Body of pancreas (tissue), 4 donors: ENCODE results near the gene LANCL3.

Experiments
- POLR2A ChIP-seq, 3 donors: fragments of 450-650 bp; IDR thresholded peaks; one replicate each; pipeline ENCODE4 v1.6.1; 2016; ENCODE audit warnings: antibody characterized with exemption in 3 of 3, mild to moderate bottlenecking in 2 of 3
- TF ChIP-seq, protein P1 (sequence below), 7 experiments: fragments of 450-650 bp in 4 of 7; fragments of 200-600 bp in 3 of 7; sonication (generic) in 3 of 7; IDR thresholded peaks; one replicate each; pipeline ENCODE4 v1.5.1; 2016 to 2019; ENCODE audit warnings: antibody characterized with exemption in 7 of 7

- TF ChIP-seq, protein P1, sequence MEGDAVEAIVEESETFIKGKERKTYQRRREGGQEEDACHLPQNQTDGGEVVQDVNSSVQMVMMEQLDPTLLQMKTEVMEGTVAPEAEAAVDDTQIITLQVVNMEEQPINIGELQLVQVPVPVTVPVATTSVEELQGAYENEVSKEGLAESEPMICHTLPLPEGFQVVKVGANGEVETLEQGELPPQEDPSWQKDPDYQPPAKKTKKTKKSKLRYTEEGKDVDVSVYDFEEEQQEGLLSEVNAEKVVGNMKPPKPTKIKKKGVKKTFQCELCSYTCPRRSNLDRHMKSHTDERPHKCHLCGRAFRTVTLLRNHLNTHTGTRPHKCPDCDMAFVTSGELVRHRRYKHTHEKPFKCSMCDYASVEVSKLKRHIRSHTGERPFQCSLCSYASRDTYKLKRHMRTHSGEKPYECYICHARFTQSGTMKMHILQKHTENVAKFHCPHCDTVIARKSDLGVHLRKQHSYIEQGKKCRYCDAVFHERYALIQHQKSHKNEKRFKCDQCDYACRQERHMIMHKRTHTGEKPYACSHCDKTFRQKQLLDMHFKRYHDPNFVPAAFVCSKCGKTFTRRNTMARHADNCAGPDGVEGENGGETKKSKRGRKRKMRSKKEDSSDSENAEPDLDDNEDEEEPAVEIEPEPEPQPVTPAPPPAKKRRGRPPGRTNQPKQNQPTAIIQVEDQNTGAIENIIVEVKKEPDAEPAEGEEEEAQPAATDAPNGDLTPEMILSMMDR (IDR thresholded peaks at IDR 0.05): no peak
- no peak for TF ChIP-seq POLR2A (IDR thresholded peaks at IDR 0.05)
Observed at GRCh38 chrX:37613933-37614332, 42.5 kb downstream of the LANCL3 start.
